Hematopoietic multipotent progenitor cell treated with erythropoietin and hydrocortisone succinate and interleukin-3 and kit ligand, for 17 days (in vitro differentiated cells): Measurements from ENCODE around the gene B4GALNT3.
"Not testable (repeated sequence)": the region's sequence is repeated elsewhere in the genome, so short reads cannot be mapped to it uniquely, and the experiment has no call there.

Experiments used
- DNase-seq: peaks from one replicate; pipeline ENCODE4 v3.0.0-alpha.2; 2015; ENCODE audit warnings: low spot score

B4GALNT3 gene

GRCh38 chr12:575948-576614 is 116.3 kb downstream of the B4GALNT3 start:
- peak; percentile 89 for DNase-seq

GRCh38 chr12:576615-577110 is 116.9 kb downstream of the B4GALNT3 start:
- DNase-seq, result peak; percentile 49

- DNase-seq, result not testable (repeated sequence)
Observed at GRCh38 chr12:577994-578747, 118.4 kb downstream of the B4GALNT3 start.

DNA sequence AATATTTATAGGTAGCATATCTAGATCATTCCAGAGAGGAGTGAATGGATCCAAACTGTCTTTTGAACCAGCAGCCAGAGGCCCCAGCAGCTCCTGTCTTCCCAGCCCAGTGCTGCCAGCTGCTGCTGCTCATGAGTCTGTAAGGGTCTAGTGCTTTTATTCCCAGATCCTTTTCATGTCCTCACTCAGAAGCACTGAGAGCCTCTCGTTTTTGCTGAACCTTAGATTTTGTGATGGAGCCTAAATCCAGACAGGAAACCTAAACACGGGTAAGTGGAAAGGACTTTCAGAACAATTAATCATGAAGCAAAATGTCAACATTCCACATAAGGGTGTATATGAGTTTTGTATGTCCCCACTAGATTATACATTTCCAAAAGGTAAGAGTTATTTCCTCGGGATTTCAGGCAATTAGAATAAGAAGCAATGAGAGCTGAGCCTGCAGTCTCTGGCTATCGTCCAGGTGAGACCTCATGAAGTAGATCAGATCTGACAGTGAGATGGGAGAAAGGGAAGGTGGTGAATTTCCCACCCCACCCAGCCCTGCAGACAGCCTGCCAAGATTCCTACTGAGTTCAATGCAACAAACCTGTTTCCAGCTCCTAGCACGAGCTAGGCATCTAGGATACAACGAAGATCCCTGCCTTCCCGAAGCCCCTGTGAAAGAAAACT is 119.1 kb downstream of the B4GALNT3 start:
- peak; percentile 65 for DNase-seq

DNA sequence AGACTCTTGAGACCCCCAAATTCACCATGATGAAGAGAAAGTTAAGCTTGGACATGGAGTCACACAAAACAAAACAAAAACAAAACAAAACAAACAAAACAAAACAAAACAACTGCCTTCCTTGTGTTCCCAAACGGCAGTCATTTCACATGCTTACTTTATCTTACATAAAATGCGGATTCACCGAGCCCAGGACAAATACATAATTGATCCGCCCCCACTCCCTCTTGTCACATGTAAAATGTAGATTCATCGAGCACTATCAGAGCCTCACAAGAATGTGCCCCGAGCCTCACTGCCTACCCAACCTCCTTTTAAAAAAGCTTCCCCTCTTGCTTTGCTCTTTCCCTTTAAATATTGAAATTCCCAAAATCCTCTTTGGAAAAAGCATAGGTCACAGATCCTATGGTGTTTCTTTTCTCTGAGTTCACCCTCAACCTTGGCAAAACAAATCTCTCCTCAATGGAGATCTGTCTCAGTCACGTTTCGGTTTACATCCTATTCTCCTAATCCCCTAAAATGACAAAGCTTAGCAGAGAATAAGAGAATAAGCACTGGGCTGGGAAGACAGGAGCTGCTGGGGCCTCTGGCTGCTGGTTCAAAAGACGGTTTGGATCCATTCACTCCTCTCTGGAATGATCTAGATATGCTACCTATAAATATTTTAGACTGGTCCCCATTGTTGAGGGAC is 119.8 kb downstream of the B4GALNT3 start:
- DNase-seq, result peak; percentile 45

- no peak for DNase-seq
Observed at GRCh38 chr12:580813-581212, 121.1 kb downstream of the B4GALNT3 start.

GRCh38 chr12:581321-581720 is 121.6 kb downstream of the B4GALNT3 start:
- no peak for DNase-seq

DNA sequence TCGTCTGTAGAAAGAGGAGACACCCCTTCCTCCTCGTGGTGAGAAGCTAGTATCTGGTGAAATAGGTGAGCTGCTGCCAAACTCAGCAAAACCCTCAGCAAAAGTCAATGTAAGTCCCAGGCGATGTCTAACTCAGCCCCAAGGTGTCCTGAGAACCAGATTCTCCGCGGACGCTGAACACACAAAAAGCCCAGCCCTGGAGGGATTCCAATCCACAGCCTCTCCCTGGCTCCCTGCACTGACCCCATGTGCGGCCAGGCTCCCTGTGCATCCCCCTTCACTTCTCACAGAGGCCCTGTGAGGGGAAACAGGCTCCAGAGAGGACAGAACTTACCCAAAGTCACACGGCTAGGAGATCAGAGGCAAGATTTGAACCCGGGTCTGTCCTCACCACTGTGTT is 122.0 kb downstream of the B4GALNT3 start:
- DNase-seq, result no peak

GRCh38 chr12:583251-583869 is 123.6 kb downstream of the B4GALNT3 start:
- no peak for DNase-seq

DNA sequence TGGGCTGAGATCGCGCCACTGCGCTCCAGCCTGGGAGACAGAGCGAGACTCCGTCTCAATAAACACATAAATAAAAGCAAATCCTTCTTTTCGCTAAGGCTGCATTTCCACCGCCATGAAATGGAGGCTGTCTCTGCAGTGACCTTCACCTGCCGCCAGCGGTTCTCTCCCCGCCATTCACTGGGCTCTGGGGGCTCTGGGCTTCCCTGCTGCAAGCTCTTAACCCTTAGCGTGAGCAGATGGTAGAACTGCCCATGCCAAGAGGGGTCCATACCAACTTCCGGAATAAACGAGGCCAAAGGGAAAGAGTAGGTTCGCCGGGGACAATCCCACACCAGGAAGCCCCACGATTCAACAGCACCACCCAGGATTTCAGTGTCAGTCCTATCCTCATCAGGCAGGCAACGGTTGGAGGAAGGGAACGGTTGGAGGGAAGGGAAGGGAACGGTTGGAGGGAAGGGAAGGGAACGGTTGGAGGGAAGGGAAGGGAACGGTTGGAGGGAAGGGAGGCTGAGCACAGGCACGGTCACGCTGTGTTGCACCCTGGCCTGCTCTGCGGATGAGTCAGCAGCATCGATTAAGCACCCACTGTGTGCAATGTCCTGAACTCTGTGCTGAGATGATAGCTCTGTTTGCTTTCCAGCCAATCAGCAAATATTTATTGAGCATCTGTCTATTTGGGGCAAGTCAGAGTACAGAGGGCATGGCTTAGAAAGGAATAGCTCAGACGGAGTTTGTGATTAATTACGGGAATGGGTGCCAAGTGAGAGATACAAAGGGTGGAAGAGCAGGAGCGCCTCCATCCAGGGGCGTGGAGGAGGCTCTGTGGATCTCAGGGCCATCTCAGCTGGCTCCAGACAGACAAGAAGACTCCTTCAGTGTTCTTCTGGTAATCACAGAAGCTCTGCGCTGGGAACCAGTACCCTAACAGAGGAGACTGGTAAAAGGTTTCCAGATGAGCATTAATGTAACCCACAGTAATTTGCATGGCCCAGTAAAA is 125.6 kb downstream of the B4GALNT3 start:
- DNase-seq, result peak; percentile 62

DNA sequence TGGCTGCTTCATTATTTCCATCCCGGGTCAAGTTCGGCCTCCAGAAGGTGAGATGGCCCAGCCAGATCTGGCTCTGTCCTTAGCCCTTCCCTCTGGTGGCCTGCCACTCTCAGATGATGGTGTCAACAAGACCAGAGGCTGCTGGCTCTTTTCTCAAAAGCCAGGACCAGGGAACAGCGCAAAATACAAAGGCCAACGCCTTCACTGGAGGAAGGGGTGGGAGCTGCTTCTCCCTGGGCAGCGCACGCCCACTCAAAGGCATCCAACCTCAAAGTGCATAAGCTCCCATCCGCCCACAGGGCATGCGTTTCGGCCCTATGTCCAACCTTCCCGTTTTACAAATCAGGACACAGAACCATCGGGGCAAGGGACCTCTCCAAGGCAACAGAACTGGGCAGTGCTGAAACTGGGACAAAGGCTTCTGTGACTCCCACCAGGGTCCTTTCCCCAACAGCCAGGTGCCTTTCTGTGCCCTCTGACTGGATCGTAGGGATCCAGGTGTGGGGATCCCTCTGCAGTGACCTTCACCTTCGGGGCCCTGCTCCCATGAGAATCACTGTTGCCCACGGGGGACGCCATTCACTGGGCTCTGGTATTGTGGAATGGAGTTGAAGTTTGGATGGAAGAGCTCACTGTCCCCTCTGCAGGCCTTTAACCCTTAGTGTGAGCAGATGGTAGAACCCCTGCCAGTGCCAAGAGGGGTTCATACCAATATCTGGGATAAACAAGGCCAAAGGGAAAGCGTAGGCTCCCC is 126.8 kb downstream of the B4GALNT3 start:
- DNase-seq, result peak; percentile 39

DNA sequence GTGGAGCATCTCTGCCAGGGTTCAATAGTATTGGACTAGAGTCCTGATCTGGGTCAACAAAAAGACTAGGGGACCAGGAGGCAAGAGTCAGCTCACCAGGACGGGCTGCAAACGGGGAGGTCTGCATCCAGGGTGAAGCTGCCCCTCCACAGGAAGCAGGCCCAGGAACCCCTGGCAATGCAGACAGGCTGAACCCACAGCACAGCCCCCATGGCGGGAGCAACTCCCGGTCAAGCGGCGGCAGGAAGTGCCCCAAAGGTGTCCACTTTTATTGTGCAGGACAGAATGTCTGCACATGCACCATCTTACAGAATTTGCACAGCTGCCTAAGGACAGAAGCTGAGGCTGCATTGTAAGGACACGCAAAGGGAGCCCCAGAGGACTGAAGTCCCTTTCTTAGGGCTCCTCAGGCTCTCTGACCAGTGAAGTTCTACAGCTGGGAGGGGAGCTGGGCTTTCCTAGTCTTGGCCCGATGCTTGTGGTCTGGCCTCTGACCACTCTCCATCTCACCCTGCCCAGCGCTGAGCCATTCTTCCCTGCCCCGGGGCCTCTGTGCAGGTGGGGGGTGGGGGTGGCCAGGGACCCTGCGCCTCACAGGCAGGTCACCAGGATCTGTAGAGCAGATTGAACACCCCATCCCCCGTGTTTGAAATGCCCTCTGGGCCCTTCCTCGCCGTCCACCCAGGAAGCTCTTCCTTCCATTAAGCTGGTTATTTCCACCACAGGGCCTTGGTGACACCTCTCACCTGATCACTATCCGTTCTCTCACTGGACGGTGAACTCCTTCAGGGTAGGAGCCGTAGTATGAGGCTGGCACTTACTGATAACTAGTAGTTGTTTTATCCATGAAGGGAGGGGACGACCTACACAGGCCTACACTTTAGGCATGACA is 127.6 kb downstream of the B4GALNT3 start:
- peak; percentile 90 for DNase-seq

DNA sequence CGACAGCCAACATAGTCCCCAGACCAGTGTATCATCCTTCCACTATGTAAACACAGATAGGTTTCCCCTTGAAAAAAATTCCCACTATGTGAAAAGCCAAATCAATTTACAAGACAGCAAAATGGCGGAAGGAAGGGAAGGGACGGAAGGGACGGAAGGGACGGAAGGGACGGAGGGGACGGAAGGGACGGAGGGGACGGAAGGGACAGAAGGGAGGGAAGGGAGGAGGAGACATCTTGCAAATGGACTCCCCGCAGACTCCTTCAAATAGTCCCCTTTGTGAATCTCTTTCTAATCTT is 128.2 kb downstream of the B4GALNT3 start:
- DNase-seq, result no peak

GRCh38 chr12:588646-589045 is 128.9 kb downstream of the B4GALNT3 start:
- DNase-seq, result peak; percentile 67

DNA sequence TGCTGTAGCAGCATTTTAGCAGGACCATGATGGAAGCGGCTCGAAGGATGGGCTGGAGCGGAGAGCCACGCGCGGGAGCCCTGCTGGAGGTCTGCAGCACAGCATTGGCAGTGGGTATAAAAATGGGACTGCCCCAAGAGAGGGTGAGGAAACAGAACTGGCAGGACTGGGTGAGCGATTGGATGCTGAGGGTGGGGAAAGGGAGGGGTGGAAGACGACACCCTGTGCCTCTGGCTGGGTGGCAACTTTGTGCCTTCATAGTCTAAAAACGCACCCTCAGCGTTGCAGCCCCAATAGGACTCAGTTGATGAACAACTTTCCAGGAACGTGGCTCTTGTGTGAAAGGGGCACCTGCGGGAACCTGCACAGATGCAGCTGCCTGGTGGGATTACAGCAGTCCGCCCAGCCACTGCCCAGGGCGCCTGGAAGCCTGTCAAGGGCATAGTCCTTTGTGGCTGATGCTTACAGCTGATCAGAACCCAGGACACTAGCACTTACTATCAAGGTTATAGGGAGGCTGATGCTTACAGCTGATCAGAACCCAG is 130.5 kb downstream of the B4GALNT3 start:
- peak; percentile 89 for DNase-seq

DNA sequence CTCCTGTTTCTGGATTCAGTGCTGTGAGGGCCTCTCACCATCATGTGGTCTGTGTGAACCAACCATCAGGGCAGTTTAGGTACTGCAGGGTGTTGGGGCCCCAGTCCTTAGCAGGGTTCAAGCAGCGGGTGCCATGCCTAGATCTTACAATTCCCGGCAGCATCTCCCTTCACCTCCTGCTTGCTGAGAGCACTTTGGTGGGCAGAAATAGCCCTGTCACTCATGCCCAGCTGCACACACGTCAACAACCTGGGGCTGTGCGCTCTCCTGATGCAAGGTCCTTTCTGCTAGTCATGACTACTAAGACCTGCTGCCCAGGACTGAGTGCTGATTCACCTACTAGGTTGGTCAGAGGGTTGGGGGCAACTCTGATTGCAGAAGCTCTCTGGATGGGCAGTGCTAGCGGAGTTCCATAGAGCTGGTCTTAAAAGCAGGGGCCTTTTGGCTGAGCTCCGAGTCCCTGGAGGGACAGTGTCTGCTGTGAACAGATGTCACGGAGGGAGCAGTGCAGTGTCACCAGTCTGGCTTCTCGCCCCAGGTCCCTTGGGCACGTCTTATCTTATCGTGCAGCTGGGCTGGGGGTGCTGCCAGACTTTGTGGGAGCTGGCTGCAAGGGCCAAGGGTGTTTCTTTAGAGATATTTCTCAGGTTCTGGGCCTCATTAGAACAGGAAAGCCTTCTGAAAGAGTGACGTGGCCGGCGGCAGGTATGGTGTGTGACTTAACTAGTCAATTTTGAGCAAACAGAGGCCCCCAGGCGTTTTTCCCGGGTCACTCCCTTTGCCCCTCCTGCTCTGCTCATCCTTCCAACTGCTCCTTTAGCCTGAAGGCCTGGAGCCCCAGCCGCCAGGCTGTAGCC is 131.7 kb downstream of the B4GALNT3 start:
- peak; percentile 99 for DNase-seq

- DNase-seq, result no peak
Observed at GRCh38 chr12:592024-592505, 132.3 kb downstream of the B4GALNT3 start.
